Measurements from ENCODE around the gene SMTN.
"Not testable (repeated sequence)": the region's sequence is repeated elsewhere in the genome, so short reads cannot be mapped to it uniquely, and the experiment has no call there.

The SMTN gene

GRCh38 chr22:31056986-31057599 lies 24.0 kb upstream of the SMTN start:
- peaks cover 2% of the 10 kb centered on the region for H3K27me3 Mint-ChIP-seq
- no peaks in the 10 kb centered on the region for H3K4me1 Mint-ChIP-seq
- H3K36me3 Mint-ChIP-seq = no peaks in the 10 kb centered on the region
- ATAC-seq (ENCODE audit: low read depth) = no peak
- no peak for DNase-seq (ENCODE audit: low spot score in 2 of 2)
- H3K27ac Mint-ChIP-seq = no peak overlapping the region
- H3K9me3 Mint-ChIP-seq = no peaks in the 10 kb centered on the region
- H3K4me3 Mint-ChIP-seq = no peak overlapping the region

GRCh38 chr22:31059663-31060062 lies 21.5 kb upstream of the SMTN start:
- not testable (repeated sequence) for H3K27me3 Mint-ChIP-seq; H3K27ac Mint-ChIP-seq; ATAC-seq (ENCODE audit: low read depth); H3K4me3 Mint-ChIP-seq; H3K36me3 Mint-ChIP-seq; H3K9me3 Mint-ChIP-seq; DNase-seq (ENCODE audit: low spot score in 2 of 2); H3K4me1 Mint-ChIP-seq

GRCh38 chr22:31062566-31063230 lies 18.4 kb upstream of the SMTN start:
- peaks cover 3% of the 10 kb centered on the region for H3K4me1 Mint-ChIP-seq
- H3K9me3 Mint-ChIP-seq = peaks cover 4% of the 10 kb centered on the region
- no peak overlapping the region for H3K4me3 Mint-ChIP-seq
- H3K27ac Mint-ChIP-seq = no peak overlapping the region
- no peaks in the 10 kb centered on the region for H3K36me3 Mint-ChIP-seq
- DNase-seq (ENCODE audit: low spot score in 2 of 2) (no peak), ATAC-seq (ENCODE audit: low read depth) (no peak)
- no peaks in the 10 kb centered on the region for H3K27me3 Mint-ChIP-seq

GRCh38 chr22:31064369-31064768 lies 16.7 kb upstream of the SMTN start:
- Mint-ChIP-seq H3K4me3 (no peak overlapping the region), H3K27ac (no peak overlapping the region), H3K4me1 (peaks cover 3% of the 10 kb centered on the region), H3K27me3 (no peaks in the 10 kb centered on the region), H3K36me3 (no peaks in the 10 kb centered on the region), H3K9me3 (peaks cover 4% of the 10 kb centered on the region)
- DNase-seq (ENCODE audit: low spot score in 2 of 2) = no peak
- ATAC-seq (ENCODE audit: low read depth) = no peak

- H3K36me3 Mint-ChIP-seq = no peaks in the 10 kb centered on the region
- no peak overlapping the region for H3K27ac Mint-ChIP-seq
- no peak for DNase-seq (ENCODE audit: low spot score in 2 of 2)
- peaks cover 2% of the 10 kb centered on the region for H3K4me1 Mint-ChIP-seq
- no peak for ATAC-seq (ENCODE audit: low read depth)
- H3K4me3 Mint-ChIP-seq = no peak overlapping the region
- H3K9me3 Mint-ChIP-seq = peaks cover under 1% of the 10 kb centered on the region
- peaks cover 2% of the 10 kb centered on the region for H3K27me3 Mint-ChIP-seq
Measured at GRCh38 chr22:31068970-31069369, 12.1 kb upstream of the SMTN start.

GRCh38 chr22:31069691-31070314 lies 11.3 kb upstream of the SMTN start:
- not testable (repeated sequence) for H3K27ac Mint-ChIP-seq; ATAC-seq (ENCODE audit: low read depth); H3K4me1 Mint-ChIP-seq; DNase-seq (ENCODE audit: low spot score in 2 of 2); H3K27me3 Mint-ChIP-seq; H3K36me3 Mint-ChIP-seq; H3K9me3 Mint-ChIP-seq; H3K4me3 Mint-ChIP-seq

- DNase-seq (ENCODE audit: low spot score in 2 of 2); ATAC-seq (ENCODE audit: low read depth); H3K27ac Mint-ChIP-seq; H3K4me3 Mint-ChIP-seq; H3K9me3 Mint-ChIP-seq; H3K27me3 Mint-ChIP-seq; H3K4me1 Mint-ChIP-seq; H3K36me3 Mint-ChIP-seq: not testable (repeated sequence)
Measured at GRCh38 chr22:31073125-31073524, 8.0 kb upstream of the SMTN start.

- not testable (repeated sequence) for DNase-seq (ENCODE audit: low spot score in 2 of 2); H3K4me3 Mint-ChIP-seq; H3K27me3 Mint-ChIP-seq; H3K9me3 Mint-ChIP-seq; H3K36me3 Mint-ChIP-seq; ATAC-seq (ENCODE audit: low read depth); H3K4me1 Mint-ChIP-seq; H3K27ac Mint-ChIP-seq
Measured at GRCh38 chr22:31073545-31074145, 7.5 kb upstream of the SMTN start.

- no peak for DNase-seq (ENCODE audit: low spot score in 2 of 2)
- H3K27ac Mint-ChIP-seq = no peak overlapping the region
- H3K4me1 Mint-ChIP-seq = peaks cover 3% of the 10 kb centered on the region
- no peaks in the 10 kb centered on the region for H3K9me3 Mint-ChIP-seq
- H3K36me3 Mint-ChIP-seq = no peaks in the 10 kb centered on the region
- peaks cover 2% of the 10 kb centered on the region for H3K27me3 Mint-ChIP-seq
- H3K4me3 Mint-ChIP-seq = no peak overlapping the region
- ATAC-seq (ENCODE audit: low read depth) = no peak
Measured at GRCh38 chr22:31075961-31076360, 5.2 kb upstream of the SMTN start.

GRCh38 chr22:31077681-31078080 lies 3.4 kb upstream of the SMTN start:
- peaks cover 14% of the 10 kb centered on the region for H3K4me1 Mint-ChIP-seq
- no peaks in the 10 kb centered on the region for H3K36me3 Mint-ChIP-seq
- ATAC-seq (ENCODE audit: low read depth) = no peak
- no peak overlapping the region for H3K4me3 Mint-ChIP-seq
- H3K9me3 Mint-ChIP-seq = no peaks in the 10 kb centered on the region
- H3K27me3 Mint-ChIP-seq = peaks cover 2% of the 10 kb centered on the region
- no peak for DNase-seq (ENCODE audit: low spot score in 2 of 2)
- H3K27ac Mint-ChIP-seq = no peak overlapping the region

- H3K36me3 Mint-ChIP-seq; H3K4me3 Mint-ChIP-seq; DNase-seq (ENCODE audit: low spot score in 2 of 2); H3K27ac Mint-ChIP-seq; H3K27me3 Mint-ChIP-seq; H3K9me3 Mint-ChIP-seq; ATAC-seq (ENCODE audit: low read depth): not testable (repeated sequence)
- peaks cover 16% of the 10 kb centered on the region for H3K4me1 Mint-ChIP-seq
Measured at GRCh38 chr22:31078389-31078788, 2.7 kb upstream of the SMTN start.

- H3K4me1 Mint-ChIP-seq = peaks cover 21% of the 10 kb centered on the region
- DNase-seq (ENCODE audit: low spot score in 2 of 2) = no peak
- H3K36me3 Mint-ChIP-seq = no peaks in the 10 kb centered on the region
- H3K27ac Mint-ChIP-seq = no peak overlapping the region
- H3K27me3 Mint-ChIP-seq = no peaks in the 10 kb centered on the region
- H3K4me3 Mint-ChIP-seq = no peak overlapping the region
- no peak for ATAC-seq (ENCODE audit: low read depth)
- no peaks in the 10 kb centered on the region for H3K9me3 Mint-ChIP-seq
Measured at GRCh38 chr22:31079095-31079642, 1.9 kb upstream of the SMTN start.

GRCh38 chr22:31080164-31080847 lies 812 bp upstream of the SMTN start:
- Mint-ChIP-seq H3K27ac (peak overlapping the region; percentile 78), H3K36me3 (no peaks in the 10 kb centered on the region), H3K27me3 (no peaks in the 10 kb centered on the region), H3K4me1 (peaks cover 26% of the 10 kb centered on the region), H3K9me3 (no peaks in the 10 kb centered on the region), H3K4me3 (peak overlapping the region; percentile 94)
- ATAC-seq (ENCODE audit: low read depth) (no peak), DNase-seq (ENCODE audit: low spot score in 2 of 2) (no peak)
